ENCODE measurements around the gene DRAXIN. TPM values are rescaled to one million over a fixed set of nuclear protein-coding genes. Genes with fewer than 3 reads are reported as not detected.
A peak's percentile ranks its signal among the peaks of the same experiment; 100 is the strongest.

The DRAXIN gene
- total RNA-seq, 1 donor: not detected

DNA sequence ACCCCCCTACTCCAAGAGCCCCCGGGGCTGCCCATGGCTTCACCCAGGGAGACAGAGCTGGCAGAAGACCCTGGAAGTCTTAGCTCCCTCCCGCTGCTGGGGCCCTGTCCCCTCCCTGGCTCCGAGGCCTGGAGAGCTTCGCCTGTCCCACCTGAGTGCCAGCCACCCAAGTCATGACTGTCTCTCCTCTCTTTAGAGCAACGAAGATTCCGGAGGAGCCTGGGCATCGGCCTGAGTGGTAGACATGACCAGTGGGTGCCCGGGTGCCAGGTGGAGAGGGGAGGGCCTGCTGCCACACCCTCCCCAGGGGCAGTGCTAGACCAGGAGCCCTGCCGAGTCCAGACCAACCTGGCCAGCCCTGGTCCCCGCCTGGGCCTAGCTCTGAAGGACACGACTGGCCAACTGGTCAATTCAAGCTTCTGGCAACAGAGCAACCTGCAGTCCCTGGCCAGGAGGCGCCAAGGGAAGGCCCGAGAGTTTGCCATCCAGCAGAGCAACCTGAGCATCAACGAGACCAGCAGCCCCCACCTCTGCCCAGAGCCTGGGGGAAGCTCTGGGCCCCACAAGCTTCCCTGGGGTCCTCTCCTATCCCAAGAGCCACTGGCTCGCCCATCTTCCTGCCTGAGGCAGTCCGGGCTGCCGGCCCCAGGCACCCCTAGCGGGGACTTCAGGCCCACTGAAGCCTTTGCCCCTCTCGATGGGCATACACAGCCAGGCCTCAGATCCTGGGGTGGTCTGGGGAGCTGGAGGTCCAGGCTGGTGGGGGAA, 74.3 kb downstream of the DRAXIN start:
- TF ChIP-seq, protein P1, sequence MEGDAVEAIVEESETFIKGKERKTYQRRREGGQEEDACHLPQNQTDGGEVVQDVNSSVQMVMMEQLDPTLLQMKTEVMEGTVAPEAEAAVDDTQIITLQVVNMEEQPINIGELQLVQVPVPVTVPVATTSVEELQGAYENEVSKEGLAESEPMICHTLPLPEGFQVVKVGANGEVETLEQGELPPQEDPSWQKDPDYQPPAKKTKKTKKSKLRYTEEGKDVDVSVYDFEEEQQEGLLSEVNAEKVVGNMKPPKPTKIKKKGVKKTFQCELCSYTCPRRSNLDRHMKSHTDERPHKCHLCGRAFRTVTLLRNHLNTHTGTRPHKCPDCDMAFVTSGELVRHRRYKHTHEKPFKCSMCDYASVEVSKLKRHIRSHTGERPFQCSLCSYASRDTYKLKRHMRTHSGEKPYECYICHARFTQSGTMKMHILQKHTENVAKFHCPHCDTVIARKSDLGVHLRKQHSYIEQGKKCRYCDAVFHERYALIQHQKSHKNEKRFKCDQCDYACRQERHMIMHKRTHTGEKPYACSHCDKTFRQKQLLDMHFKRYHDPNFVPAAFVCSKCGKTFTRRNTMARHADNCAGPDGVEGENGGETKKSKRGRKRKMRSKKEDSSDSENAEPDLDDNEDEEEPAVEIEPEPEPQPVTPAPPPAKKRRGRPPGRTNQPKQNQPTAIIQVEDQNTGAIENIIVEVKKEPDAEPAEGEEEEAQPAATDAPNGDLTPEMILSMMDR (IDR thresholded peaks at IDR 0.05; ENCODE audit: insufficient read depth, low read depth, low read length): no peak
- no peak for DNase-seq (ENCODE audit: low read depth)
- H3K4me3 ChIP-seq (ENCODE audit: low read depth, low read length): no peak overlapping the region

DNA sequence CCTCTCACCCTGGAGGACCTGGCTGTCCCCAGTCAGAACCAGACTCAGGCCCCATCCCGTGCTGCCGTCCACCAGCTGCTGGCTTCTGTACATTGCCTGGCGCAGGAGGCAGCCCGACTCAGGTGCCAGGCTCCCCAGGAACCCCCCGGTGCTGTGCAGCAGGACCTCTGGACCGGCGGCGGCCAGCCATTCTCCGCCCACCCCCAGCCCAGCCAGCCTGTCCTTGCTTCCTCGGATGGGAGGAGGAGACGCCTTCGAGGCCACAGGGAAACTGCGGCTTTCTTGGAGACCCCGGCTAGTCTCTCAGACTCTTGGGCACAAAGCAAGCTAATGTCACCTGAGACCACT, 74.9 kb downstream of the DRAXIN start:
- TF ChIP-seq, protein P1 (IDR thresholded peaks at IDR 0.05; ENCODE audit: insufficient read depth, low read depth, low read length): no peak
- DNase-seq (ENCODE audit: low read depth): no peak
- H3K4me3 ChIP-seq (ENCODE audit: low read depth, low read length): no peak overlapping the region

DNA sequence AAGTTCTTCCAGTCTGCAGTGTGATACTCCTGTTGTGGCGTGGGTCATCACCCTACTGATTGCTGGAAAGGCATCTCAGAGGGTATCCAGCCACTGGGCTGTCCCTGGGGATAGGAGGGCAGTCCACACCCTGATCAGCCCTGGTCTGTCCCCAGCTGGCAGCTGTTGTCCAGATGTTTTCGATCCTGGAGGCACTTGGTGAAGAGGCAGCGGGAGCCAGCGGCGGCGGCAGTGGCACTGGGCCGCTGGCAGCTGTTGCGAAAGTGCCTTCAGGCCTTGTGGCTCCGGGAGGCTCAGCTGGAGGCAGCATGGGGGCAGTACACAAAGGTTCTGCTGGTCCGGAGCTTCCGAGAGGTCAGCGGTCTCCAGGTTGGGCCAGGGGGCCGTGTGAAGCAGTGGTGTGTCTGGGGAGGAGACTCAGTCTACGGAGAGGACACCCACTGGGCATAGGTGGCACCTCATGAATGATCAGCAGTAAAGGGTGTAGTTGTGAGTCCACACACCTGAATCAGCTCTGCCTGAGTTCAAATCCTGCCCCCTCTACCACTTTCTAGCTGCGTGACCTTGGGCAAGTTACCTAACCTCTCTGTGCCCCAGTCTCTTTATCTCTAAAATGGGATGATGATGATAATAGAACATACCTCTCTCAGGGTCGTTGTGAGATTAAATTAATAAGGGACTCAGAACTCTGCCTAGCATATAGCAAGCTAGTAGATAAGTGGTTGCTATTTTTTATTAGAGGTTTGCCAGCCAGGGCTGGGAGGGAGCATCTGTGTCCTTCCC, 76.6 kb downstream of the DRAXIN start:
- H3K4me3 ChIP-seq (ENCODE audit: low read depth, low read length): no peak overlapping the region
- DNase-seq (ENCODE audit: low read depth): peak; percentile 30
- TF ChIP-seq, protein P1 (IDR thresholded peaks at IDR 0.05; ENCODE audit: insufficient read depth, low read depth, low read length): no peak

DNA sequence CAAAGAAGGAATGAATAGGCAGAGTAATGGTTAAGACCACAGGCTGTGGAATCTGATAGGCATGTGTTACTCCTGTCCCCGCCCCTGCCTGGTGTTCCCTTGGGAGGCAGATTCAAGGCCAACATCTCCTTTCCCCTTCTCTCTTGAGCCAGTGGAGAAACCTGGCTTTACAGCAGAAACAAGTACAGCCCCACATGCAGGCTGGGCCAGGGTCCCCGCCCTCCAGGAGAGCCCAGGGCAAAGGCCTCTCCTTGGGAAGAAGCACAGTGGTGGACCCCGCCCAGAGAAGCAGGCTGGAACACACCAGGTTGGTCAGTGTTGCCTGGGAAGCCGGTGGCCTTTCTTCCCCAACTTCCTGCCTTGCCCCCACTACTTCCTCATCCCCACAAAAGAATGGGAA, 77.3 kb downstream of the DRAXIN start:
- H3K4me3 ChIP-seq (ENCODE audit: low read depth, low read length): no peak overlapping the region
- TF ChIP-seq, protein P1 (IDR thresholded peaks at IDR 0.05; ENCODE audit: insufficient read depth, low read depth, low read length): no peak
- DNase-seq (ENCODE audit: low read depth): no peak

DNA sequence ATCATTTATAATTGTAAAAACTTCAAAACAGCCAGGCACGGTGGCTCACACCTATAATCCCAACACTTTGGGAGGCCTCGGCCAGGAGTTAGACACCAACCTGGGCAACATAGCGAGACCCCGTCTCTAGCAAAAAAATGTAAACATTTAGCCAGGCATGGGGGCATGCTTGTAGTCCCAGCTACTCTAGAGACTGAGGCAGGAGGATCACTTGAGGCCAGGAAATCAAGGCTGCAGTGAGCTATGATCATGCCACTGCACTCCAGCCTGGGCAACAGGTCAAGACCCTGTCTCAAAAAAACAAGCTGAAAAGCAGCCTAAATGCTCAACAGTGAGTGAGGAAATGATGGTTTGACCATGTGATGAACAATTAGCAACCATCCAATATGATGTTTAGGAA, 77.8 kb downstream of the DRAXIN start:
- TF ChIP-seq, protein P1 (IDR thresholded peaks at IDR 0.05; ENCODE audit: insufficient read depth, low read depth, low read length): no peak
- no peak for DNase-seq (ENCODE audit: low read depth)
- no peak overlapping the region for H3K4me3 ChIP-seq (ENCODE audit: low read depth, low read length)

DNA sequence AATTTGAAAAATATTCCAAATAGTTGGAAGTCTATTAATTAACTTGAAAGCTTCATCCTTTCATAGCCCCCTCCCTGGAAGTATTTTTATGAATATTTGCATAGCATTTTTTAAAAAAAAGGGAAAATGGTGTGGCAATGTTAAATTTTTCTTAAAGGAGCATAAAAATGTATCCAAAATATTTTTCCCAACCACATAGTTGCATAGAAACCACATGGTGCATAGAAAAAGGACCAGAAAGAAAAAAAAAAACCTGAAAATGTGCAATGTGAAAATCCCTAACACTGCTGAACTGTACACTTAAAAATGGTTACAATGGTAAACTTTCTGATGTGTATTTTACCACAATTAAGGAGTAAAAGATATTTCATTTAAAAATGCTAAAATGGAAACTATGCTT, 78.5 kb downstream of the DRAXIN start:
- TF ChIP-seq, protein P1 (IDR thresholded peaks at IDR 0.05; ENCODE audit: insufficient read depth, low read depth, low read length): no peak
- DNase-seq (ENCODE audit: low read depth): no peak
- H3K4me3 ChIP-seq (ENCODE audit: low read depth, low read length): no peak overlapping the region
